ENCODE results near the gene GRP. TPM values are rescaled to one million over a fixed set of nuclear protein-coding genes. Genes with fewer than 3 reads are reported as not detected.

The GRP gene
- total RNA-seq, 1 experiment from 2014 or later: not detected

DNA sequence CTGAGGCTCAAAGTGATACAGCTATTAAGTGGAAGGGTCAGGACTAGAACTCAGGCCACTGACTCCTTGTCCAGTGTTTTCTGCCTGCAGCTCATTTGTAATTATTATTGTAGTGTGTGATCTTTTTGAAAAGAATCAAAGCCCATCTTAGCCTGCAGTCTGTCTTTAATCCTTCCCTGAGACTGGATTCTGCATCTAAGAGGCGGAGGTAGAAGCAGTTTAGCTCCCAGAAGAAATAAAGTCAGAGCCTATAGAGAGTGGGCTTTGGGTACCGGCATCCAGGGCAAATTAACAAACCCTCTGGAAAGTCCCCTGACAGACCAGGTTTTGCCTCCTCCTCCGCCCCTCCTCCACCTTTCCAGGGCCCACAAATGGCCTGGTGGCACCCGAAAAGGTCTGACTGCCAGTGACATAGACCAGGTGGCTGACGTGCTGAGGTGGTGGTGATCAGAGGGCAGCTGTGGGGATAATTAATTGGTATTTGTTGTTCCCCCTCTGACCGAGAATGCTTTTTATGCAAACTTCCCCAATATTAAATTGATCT is 55.5 kb downstream of the GRP start:
- H3K4me1 ChIP-seq (replicated peaks): peaks cover 9% of the 10 kb centered on the region; the same call in 1 of the 2 replicates
- H3K27ac ChIP-seq: no peak overlapping the region
- H3K27me3 ChIP-seq (replicated peaks): peaks cover 90% of the 10 kb centered on the region
- no peaks in the 10 kb centered on the region for H3K36me3 ChIP-seq
- no peak for DNase-seq (ENCODE audit: low read depth in 1 of 2, low spot score in 2 of 2)
- H3K9me3 ChIP-seq (replicated peaks): peaks cover 7% of the 10 kb centered on the region
- H3K4me3 ChIP-seq: no peak overlapping the region

DNA sequence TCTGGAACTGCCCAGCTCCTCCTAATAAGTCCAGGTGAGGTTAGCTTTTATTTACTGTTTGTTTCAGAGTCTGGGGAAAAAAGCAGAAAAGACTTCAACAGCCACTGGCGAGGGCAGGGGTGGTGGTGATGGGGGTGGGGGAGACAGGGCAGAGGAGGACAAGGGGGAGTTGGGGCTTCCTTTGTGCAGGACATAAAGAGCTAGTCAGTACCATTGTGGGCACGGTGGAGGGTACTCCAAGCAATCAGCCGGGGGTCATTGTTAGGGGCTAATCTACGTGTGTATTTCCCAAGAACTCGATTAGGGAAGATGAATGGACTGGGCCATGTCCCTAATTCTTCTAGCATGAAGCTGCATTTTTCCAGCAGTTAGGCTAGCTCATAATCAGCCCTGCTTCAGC is 56.1 kb downstream of the GRP start:
- H3K4me1 ChIP-seq (replicated peaks): peaks cover 9% of the 10 kb centered on the region; the same call in 1 of the 2 replicates
- H3K36me3 ChIP-seq: no peaks in the 10 kb centered on the region
- DNase-seq (ENCODE audit: low read depth in 1 of 2, low spot score in 2 of 2): no peak
- H3K27me3 ChIP-seq (replicated peaks): peaks cover 88% of the 10 kb centered on the region
- peaks cover 7% of the 10 kb centered on the region for H3K9me3 ChIP-seq (replicated peaks)
- no peak overlapping the region for H3K27ac ChIP-seq
- H3K4me3 ChIP-seq: no peak overlapping the region

DNA sequence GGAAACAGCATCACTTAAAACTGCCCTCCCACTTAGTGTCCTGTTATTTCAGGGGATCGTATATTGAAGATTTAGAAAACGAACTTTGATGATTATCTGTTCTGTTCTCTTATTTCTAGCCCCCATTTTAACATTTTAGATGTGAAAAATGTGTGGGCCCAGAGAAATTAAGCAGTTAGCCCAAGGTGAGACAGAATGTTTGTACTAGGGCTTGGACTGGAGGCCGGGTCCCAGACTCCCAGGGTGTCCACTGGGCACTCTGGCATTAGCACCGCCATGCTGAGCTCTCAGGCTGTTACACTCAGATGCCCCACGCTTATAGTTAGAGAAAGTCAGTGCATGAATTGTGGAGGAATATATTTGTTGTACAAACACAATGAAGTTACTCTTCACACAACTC is 58.8 kb downstream of the GRP start:
- Histone ChIP-seq H3K4me1 (replicated peaks) (no peaks in the 10 kb centered on the region), H3K27ac (no peak overlapping the region), H3K4me3 (no peak overlapping the region), H3K27me3 (replicated peaks) (peaks cover 79% of the 10 kb centered on the region), H3K36me3 (no peaks in the 10 kb centered on the region), H3K9me3 (replicated peaks) (no peaks in the 10 kb centered on the region)
- DNase-seq (ENCODE audit: low read depth in 1 of 2, low spot score in 2 of 2): peak in 1 of 2 experiments; percentile 16

DNA sequence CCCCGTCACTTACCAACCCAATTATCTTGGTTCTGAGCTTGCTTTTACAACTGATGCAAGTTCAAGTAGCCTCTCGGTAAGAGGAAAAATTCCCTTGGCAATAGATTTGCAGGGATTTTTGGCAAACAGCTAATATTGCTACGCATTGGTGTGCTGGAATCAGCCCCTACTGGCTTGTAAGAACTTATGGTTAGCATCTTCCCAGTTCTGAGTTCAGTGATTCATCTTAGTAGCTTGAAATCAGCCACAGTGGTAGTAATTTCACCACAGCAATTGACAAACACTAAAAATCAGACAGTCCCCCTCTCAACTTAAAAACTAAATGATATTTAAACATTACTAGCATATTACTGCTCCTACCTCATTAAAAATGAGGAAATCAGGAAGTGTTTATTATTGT is 59.2 kb downstream of the GRP start:
- no peak for DNase-seq (ENCODE audit: low read depth in 1 of 2, low spot score in 2 of 2)
- Histone ChIP-seq H3K36me3 (no peaks in the 10 kb centered on the region), H3K4me1 (replicated peaks) (no peaks in the 10 kb centered on the region), H3K27ac (no peak overlapping the region), H3K27me3 (replicated peaks) (peaks cover 79% of the 10 kb centered on the region), H3K9me3 (replicated peaks) (no peaks in the 10 kb centered on the region), H3K4me3 (no peak overlapping the region)

DNA sequence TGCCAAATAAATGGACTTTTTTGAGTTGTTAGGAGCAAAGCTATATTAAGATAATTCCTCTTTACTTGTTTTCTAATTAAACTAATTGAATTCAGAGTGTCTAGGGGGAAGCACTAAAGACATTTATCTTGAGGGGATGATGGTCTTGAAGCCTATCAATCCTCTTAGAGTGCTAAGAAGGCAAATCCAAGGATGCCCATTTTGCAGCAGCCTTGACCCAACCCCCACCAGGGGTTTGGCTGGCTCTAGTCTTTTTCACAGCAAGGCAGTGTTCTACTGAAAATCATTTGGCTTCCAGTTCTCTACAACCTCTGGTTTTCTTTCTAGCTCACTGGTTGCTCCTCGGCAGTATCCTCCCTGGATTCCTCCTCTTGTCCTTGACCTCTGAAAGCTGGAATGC is 59.8 kb downstream of the GRP start:
- peaks cover 79% of the 10 kb centered on the region for H3K27me3 ChIP-seq (replicated peaks)
- H3K27ac ChIP-seq: no peak overlapping the region
- H3K9me3 ChIP-seq (replicated peaks): no peaks in the 10 kb centered on the region
- H3K4me1 ChIP-seq (replicated peaks): no peaks in the 10 kb centered on the region
- DNase-seq (ENCODE audit: low read depth in 1 of 2, low spot score in 2 of 2): no peak
- H3K4me3 ChIP-seq: no peak overlapping the region
- H3K36me3 ChIP-seq: no peaks in the 10 kb centered on the region

Other genes with a start within 250 kb of the GRP start
- 21.7 and 25.0 TPM in 2 replicates for gene SEC11C, start 80.3 kb upstream of the GRP start, total RNA-seq (2014; rRNA removed; shearing (Covaris generic))
- not detected in 2 replicates for gene RAX, start 53.3 kb downstream of the GRP start, total RNA-seq (2014; rRNA removed; shearing (Covaris generic))
- gene CPLX4, start 98.5 kb downstream of the GRP start, total RNA-seq (2014; rRNA removed; shearing (Covaris generic)): not detected in 2 replicates
- gene LMAN1, start 139.1 kb downstream of the GRP start, total RNA-seq (2014; rRNA removed; shearing (Covaris generic)): 158 and 159 TPM in 2 replicates

All from SJSA1 (cell line).